ENCODE measurements around the gene MYH14. TPM values are rescaled to one million over a fixed set of nuclear protein-coding genes. Genes with fewer than 3 reads are reported as not detected.

Gene MYH14
- total RNA-seq, 1 donor from 2014 or later = not detected

- no peak for DNase-seq
- H3K9me3 Mint-ChIP-seq = no peaks in the 10 kb centered on the region
- H3K27me3 Mint-ChIP-seq = peaks cover 42% of the 10 kb centered on the region
- intact Hi-C loops (cut with micrococcal nuclease) = no loop called here
- no peaks in the 10 kb centered on the region for H3K4me1 Mint-ChIP-seq
- ATAC-seq (ENCODE audit: low read depth) = no peak
- ChIA-PET POLR2A (interaction anchor here (0.6 kb wide), 1 partner anchor 13 kb away, joined by 16 read pairs; no protein-coding TSS in a partner anchor), CTCF (no interaction called here)
- no peak for TF ChIP-seq CTCF (IDR thresholded peaks at IDR 0.05)
- no peaks in the 10 kb centered on the region for H3K36me3 Mint-ChIP-seq (ENCODE audit: low read depth)
- no peak overlapping the region for H3K4me3 Mint-ChIP-seq
- H3K27ac Mint-ChIP-seq = no peak overlapping the region
Measured at GRCh38 chr19:50198431-50199258, 4.8 kb upstream of the MYH14 start.

- ChIA-PET CTCF (no interaction called here), POLR2A (no interaction called here)
- DNase-seq (no peak), ATAC-seq (ENCODE audit: low read depth) (no peak)
- Mint-ChIP-seq H3K4me3 (no peak overlapping the region), H3K27ac (no peak overlapping the region), H3K9me3 (no peaks in the 10 kb centered on the region), H3K4me1 (peaks cover 2% of the 10 kb centered on the region), H3K36me3 (ENCODE audit: low read depth) (no peaks in the 10 kb centered on the region), H3K27me3 (peaks cover 45% of the 10 kb centered on the region)
- intact Hi-C loops (cut with micrococcal nuclease) = no loop called here
- no peak for TF ChIP-seq CTCF (IDR thresholded peaks at IDR 0.05)
Measured at GRCh38 chr19:50199259-50199555, 4.2 kb upstream of the MYH14 start.

- CTCF ChIA-PET = no interaction called here
- Mint-ChIP-seq H3K27me3 (peaks cover 45% of the 10 kb centered on the region), H3K9me3 (no peaks in the 10 kb centered on the region), H3K27ac (no peak overlapping the region), H3K4me1 (peaks cover 2% of the 10 kb centered on the region), H3K4me3 (no peak overlapping the region), H3K36me3 (ENCODE audit: low read depth) (no peaks in the 10 kb centered on the region)
- POLR2A ChIA-PET = no interaction called here
- no peak for TF ChIP-seq CTCF (IDR thresholded peaks at IDR 0.05)
- DNase-seq (no peak), ATAC-seq (ENCODE audit: low read depth) (no peak)
- intact Hi-C loops (cut with micrococcal nuclease) = no loop called here
Measured at GRCh38 chr19:50202386-50202785, 1.0 kb upstream of the MYH14 start.

GRCh38 chr19:50202962-50203280, 501 bp upstream of the MYH14 start:
- Mint-ChIP-seq H3K4me1 (peaks cover 2% of the 10 kb centered on the region), H3K27ac (no peak overlapping the region), H3K9me3 (no peaks in the 10 kb centered on the region), H3K27me3 (peaks cover 47% of the 10 kb centered on the region), H3K36me3 (ENCODE audit: low read depth) (no peaks in the 10 kb centered on the region), H3K4me3 (no peak overlapping the region)
- CTCF ChIA-PET = no interaction called here
- intact Hi-C loops (cut with micrococcal nuclease) = no loop called here
- DNase-seq (no peak), ATAC-seq (ENCODE audit: low read depth) (no peak)
- no peak for TF ChIP-seq CTCF (IDR thresholded peaks at IDR 0.05)
- POLR2A ChIA-PET = no interaction called here

- intact Hi-C loops (cut with micrococcal nuclease) = no loop called here
- POLR2A ChIA-PET = no interaction called here
- no peak overlapping the region for H3K27ac Mint-ChIP-seq
- CTCF ChIA-PET = no interaction called here
- ATAC-seq (ENCODE audit: low read depth) (no peak), DNase-seq (no peak)
- TF ChIP-seq CTCF (IDR thresholded peaks at IDR 0.05) = no peak
- no peaks in the 10 kb centered on the region for H3K36me3 Mint-ChIP-seq (ENCODE audit: low read depth)
- no peak overlapping the region for H3K4me3 Mint-ChIP-seq
- H3K27me3 Mint-ChIP-seq = peaks cover 44% of the 10 kb centered on the region
- H3K9me3 Mint-ChIP-seq = no peaks in the 10 kb centered on the region
- peaks cover 2% of the 10 kb centered on the region for H3K4me1 Mint-ChIP-seq
Measured at GRCh38 chr19:50204081-50204428, 633 bp downstream of the MYH14 start.
